Lung (tissue), 12 donors: ENCODE measurements around the gene TMPRSS3. TPM values are rescaled to one million over a fixed set of nuclear protein-coding genes. Genes with fewer than 3 reads are reported as not detected.

Source experiments
- ATAC-seq: fragments of 200-7000 bp; cut with Tn5 transposase; one replicate; pipeline ENCODE4 v1.9.1; 2020; ENCODE audit warnings: moderate number of reproducible peaks; ENCODE audit not compliant: insufficient read depth, low FRiP score
- DNase-seq, 3 donors: peaks; one replicate each; pipeline ENCODE4 v3.0.0-alpha.2; 2013 to 2017
- H3K27ac ChIP-seq, 2 donors: one replicate each; pipeline ENCODE4 v1.5.1; 2013; ENCODE audit warnings: mild to moderate bottlenecking in 2 of 2, moderate library complexity in 2 of 2, control low read depth in 1 of 2, inconsistent platforms in 1 of 2, low read depth in 1 of 2, low read length in 1 of 2
- H3K27me3 ChIP-seq, 3 donors: one replicate each; pipeline ENCODE4 v1.5.1; 2013; ENCODE audit warnings: low read length in 2 of 3; ENCODE audit not compliant: control insufficient read depth in 3 of 3, insufficient read depth in 3 of 3
- H3K36me3 ChIP-seq, 4 donors: one replicate each; pipeline ENCODE4 v1.5.1; 2013; ENCODE audit warnings: low read length in 4 of 4, mild to moderate bottlenecking in 1 of 4, moderate library complexity in 1 of 4; ENCODE audit not compliant: control insufficient read depth in 4 of 4, insufficient read depth in 4 of 4
- H3K4me1 ChIP-seq, 5 donors: one replicate each; pipeline ENCODE4 v1.5.1; 2013; ENCODE audit warnings: low read length in 5 of 5, mild to moderate bottlenecking in 2 of 5, moderate library complexity in 1 of 5; ENCODE audit not compliant: control insufficient read depth in 5 of 5, insufficient read depth in 5 of 5
- H3K4me3 ChIP-seq: one replicate; pipeline ENCODE4 v1.5.1; 2013; ENCODE audit warnings: mild to moderate bottlenecking, control low read depth, moderate library complexity
- H3K9ac ChIP-seq, 2 donors: one replicate each; pipeline ENCODE4 v1.5.1; 2013; ENCODE audit warnings: low read length in 2 of 2, control low read depth in 1 of 2; ENCODE audit not compliant: insufficient read depth in 1 of 2
- H3K9me3 ChIP-seq, 4 donors: one replicate each; pipeline ENCODE4 v1.5.1; 2013; ENCODE audit warnings: low read length in 3 of 4, mild to moderate bottlenecking in 1 of 4, moderate library complexity in 1 of 4; ENCODE audit not compliant: control insufficient read depth in 4 of 4, insufficient read depth in 3 of 4
- CTCF ChIP-seq: IDR thresholded peaks from 2 replicates; pipeline ENCODE4 v1.5.1; 2012; ENCODE audit warnings: mild to moderate bottlenecking; ENCODE audit errors: control extremely low read depth, extremely low read depth
- WGBS, 2 donors: extraction: QIAGEN DNeasy Blood & Tissue Kit; methylation state at CpG; one replicate each; pipeline ENCODE4 v1.1.7; 2013; 5-methylcytosine and 5-hydroxymethylcytosine counted together
- polyA plus RNA-seq, 2 donors: library from polyadenylated mRNA; stranded (reverse); fragments of 200-250 nt; gene quantifications; one replicate each; pipeline ENCODE4 v1.2.1, GENCODE V29; 2013
- total RNA-seq, 2 donors: library from RNA; depleted of rRNA in 1 of 2; stranded (reverse); fragments of >200 nt in 1 of 2; gene quantifications; one replicate each; pipeline ENCODE4 v1.2.1, GENCODE V29; 2014 to 2021
- donor health status: control.
- donor health status: control.
- donor health status: Bipolar disorder and iron deficiency.
- donor health status: healthy.
- donor health status: DM: yes; HTN: yes; CAD: no.

TMPRSS3 gene
- total and polyA plus RNA-seq, 4 donors: 2.1 to 7.9 (median 4.2) TPM

GRCh38 chr21:42369821-42370220 is 26.0 kb downstream of the TMPRSS3 start:
- Histone ChIP-seq H3K9ac (no peak overlapping the region), H3K27me3 (no peaks in the 10 kb centered on the region), H3K4me3 (no peak overlapping the region), H3K4me1 (peaks cover 0 to 5% (median 0%) of the 10 kb centered on the region in 5 donors), H3K27ac (no peak overlapping the region), H3K36me3 (no peaks in the 10 kb centered on the region), H3K9me3 (no peaks in the 10 kb centered on the region)
- WGBS, 2 donors: 77 to 83% methylated on average over 16 of the region's 16 CpGs
- no peak for DNase-seq
- no peak for TF ChIP-seq CTCF
- no peak for ATAC-seq

- H3K27ac ChIP-seq: no peak overlapping the region
- no peaks in the 10 kb centered on the region for H3K9me3 ChIP-seq
- WGBS, 2 donors: 89 to 93% methylated on average over 14 of the region's 14 CpGs
- peaks cover 0 to 5% (median 3%) of the 10 kb centered on the region in 3 donors for H3K27me3 ChIP-seq
- no peak overlapping the region for H3K9ac ChIP-seq
- no peak for TF ChIP-seq CTCF
- H3K36me3 ChIP-seq: no peaks in the 10 kb centered on the region
- peaks cover 0 to 5% (median 0%) of the 10 kb centered on the region in 5 donors for H3K4me1 ChIP-seq
- DNase-seq: no peak
- no peak for ATAC-seq
- no peak overlapping the region for H3K4me3 ChIP-seq
Measured at GRCh38 chr21:42367367-42368165, 28.3 kb downstream of the TMPRSS3 start.

GRCh38 chr21:42366292-42367010 is 29.4 kb downstream of the TMPRSS3 start, which contains the start of gene TFF1:
Gene TFF1 (minus strand): TSS chr21:42366535. CDS start chr21:42366495, 40 bp downstream.
- Histone ChIP-seq H3K9ac (no peak within 1 kb of the TSS), H3K27me3 (peaks cover 0 to 5% (median 3%) of the 10 kb centered on the region in 3 donors), H3K27ac (no peak within 1 kb of the TSS), H3K36me3 (no peaks in the 10 kb centered on the region), H3K9me3 (no peaks in the 10 kb centered on the region), H3K4me3 (no peak within 1 kb of the TSS), H3K4me1 (no peaks in the 10 kb centered on the region)
- ATAC-seq: no peak
- no peak for DNase-seq
- 76 to 86% methylated on average over 19 of the region's 19 CpGs for WGBS, 2 donors
- TF ChIP-seq CTCF: no peak
